22Rv1 (cell line): ENCODE data around the gene ZNF286A.

Experiments used
- ZFX ChIP-seq: fragments of 450-650 bp; IDR thresholded peaks from 2 replicates; pipeline ENCODE4 v1.6.1; 2017; ENCODE audit warnings: antibody characterized with exemption, borderline replicate concordance
- TF ChIP-seq, protein P1 (sequence below): fragments of 450-650 bp; IDR thresholded peaks from 2 replicates; pipeline ENCODE4 v1.5.1; 2017; ENCODE audit warnings: mild to moderate bottlenecking

DNA sequence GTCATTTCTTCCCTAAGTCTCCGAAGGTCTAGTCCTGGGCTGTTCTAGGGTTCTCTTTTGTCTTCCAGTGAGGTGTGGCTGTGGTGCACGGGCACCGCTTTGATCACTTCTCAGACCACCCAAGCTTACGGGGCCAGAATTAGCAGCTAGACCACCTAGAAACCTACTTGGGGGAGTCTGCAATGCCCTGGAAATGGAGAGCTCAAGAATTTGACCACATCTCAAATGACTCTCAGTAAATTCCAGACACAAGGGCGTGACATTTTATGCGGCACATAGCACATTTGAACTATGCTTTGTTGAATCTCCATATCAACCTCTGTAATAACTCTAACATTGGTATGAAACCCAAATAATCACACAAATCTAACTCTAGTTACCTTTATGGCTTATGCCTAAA, 40.3 kb upstream of the ZNF286A start:
- TF ChIP-seq, protein P1, sequence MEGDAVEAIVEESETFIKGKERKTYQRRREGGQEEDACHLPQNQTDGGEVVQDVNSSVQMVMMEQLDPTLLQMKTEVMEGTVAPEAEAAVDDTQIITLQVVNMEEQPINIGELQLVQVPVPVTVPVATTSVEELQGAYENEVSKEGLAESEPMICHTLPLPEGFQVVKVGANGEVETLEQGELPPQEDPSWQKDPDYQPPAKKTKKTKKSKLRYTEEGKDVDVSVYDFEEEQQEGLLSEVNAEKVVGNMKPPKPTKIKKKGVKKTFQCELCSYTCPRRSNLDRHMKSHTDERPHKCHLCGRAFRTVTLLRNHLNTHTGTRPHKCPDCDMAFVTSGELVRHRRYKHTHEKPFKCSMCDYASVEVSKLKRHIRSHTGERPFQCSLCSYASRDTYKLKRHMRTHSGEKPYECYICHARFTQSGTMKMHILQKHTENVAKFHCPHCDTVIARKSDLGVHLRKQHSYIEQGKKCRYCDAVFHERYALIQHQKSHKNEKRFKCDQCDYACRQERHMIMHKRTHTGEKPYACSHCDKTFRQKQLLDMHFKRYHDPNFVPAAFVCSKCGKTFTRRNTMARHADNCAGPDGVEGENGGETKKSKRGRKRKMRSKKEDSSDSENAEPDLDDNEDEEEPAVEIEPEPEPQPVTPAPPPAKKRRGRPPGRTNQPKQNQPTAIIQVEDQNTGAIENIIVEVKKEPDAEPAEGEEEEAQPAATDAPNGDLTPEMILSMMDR, result no peak
- TF ChIP-seq ZFX, result no peak
